ENCODE data around the gene PLPPR4. TPM values are rescaled to one million over a fixed set of nuclear protein-coding genes. Genes with fewer than 3 reads are reported as not detected.
"Not testable (repeated sequence)": the region's sequence is repeated elsewhere in the genome, so short reads cannot be mapped to it uniquely, and the experiment has no call there.

Gene PLPPR4
- total and polyA plus RNA-seq, 7 donors, result 0.31 to 1.9 (median 0.71) TPM; not detected in 2

GRCh38 chr1:99271249-99271648, 7.0 kb downstream of the PLPPR4 start:
- no peaks in the 10 kb centered on the region for H3K9me3 ChIP-seq
- H3K4me1 ChIP-seq, result no peaks in the 10 kb centered on the region
- intact Hi-C loops (cut with DNase I), result no loop called here

GRCh38 chr1:99277066-99277465, 12.8 kb downstream of the PLPPR4 start:
- intact Hi-C loops (cut with DNase I), result no loop called here
- TF ChIP-seq POLR2AphosphoS5 (IDR thresholded peaks at IDR 0.05) (no peak), POLR2A (IDR thresholded peaks at IDR 0.05) (no peak), EP300 (IDR thresholded peaks at IDR 0.05) (no peak), CTCF (IDR thresholded peaks at IDR 0.05) (no peak)
- H3K4me1 ChIP-seq, result no peaks in the 10 kb centered on the region
- H3K9me3 ChIP-seq, result no peaks in the 10 kb centered on the region
- WGBS, 2 donors, result 26 to 63% methylated on average over 1 of the region's 1 CpG
- H3K27ac ChIP-seq, result no peak overlapping the region
- no peak overlapping the region for H3K4me3 ChIP-seq
- H3K36me3 ChIP-seq, result no peaks in the 10 kb centered on the region
- no peaks in the 10 kb centered on the region for H3K27me3 ChIP-seq
- DNase-seq, result no peak

More at GRCh38 chr1:99271249-99271648, 7.0 kb downstream of the PLPPR4 start:
- Histone ChIP-seq H3K27ac (no peak overlapping the region), H3K36me3 (no peaks in the 10 kb centered on the region), H3K27me3 (no peaks in the 10 kb centered on the region), H3K4me3 (no peak overlapping the region)
- DNase-seq, result no peak
- TF ChIP-seq CTCF (IDR thresholded peaks at IDR 0.05) (no peak), POLR2A (IDR thresholded peaks at IDR 0.05) (no peak), EP300 (IDR thresholded peaks at IDR 0.05) (no peak)

- H3K9me3 ChIP-seq, result no peaks in the 10 kb centered on the region
- H3K27ac ChIP-seq, result no peak overlapping the region
- H3K27me3 ChIP-seq, result no peaks in the 10 kb centered on the region
- H3K36me3 ChIP-seq, result no peaks in the 10 kb centered on the region
- H3K4me3 ChIP-seq, result no peak overlapping the region
- no peak for DNase-seq
- intact Hi-C loops (cut with DNase I), result no loop called here
- no peaks in the 10 kb centered on the region for H3K4me1 ChIP-seq
- 56 to 58% methylated on average over 4 of the region's 4 CpGs for WGBS, 2 donors
- no peak for TF ChIP-seq CTCF (IDR thresholded peaks at IDR 0.05)
- no peak for TF ChIP-seq POLR2AphosphoS5 (IDR thresholded peaks at IDR 0.05)
- no peak for TF ChIP-seq EP300 (IDR thresholded peaks at IDR 0.05)
- no peak for TF ChIP-seq POLR2A (IDR thresholded peaks at IDR 0.05)
Measured at GRCh38 chr1:99279525-99279924, 15.2 kb downstream of the PLPPR4 start.

DNA sequence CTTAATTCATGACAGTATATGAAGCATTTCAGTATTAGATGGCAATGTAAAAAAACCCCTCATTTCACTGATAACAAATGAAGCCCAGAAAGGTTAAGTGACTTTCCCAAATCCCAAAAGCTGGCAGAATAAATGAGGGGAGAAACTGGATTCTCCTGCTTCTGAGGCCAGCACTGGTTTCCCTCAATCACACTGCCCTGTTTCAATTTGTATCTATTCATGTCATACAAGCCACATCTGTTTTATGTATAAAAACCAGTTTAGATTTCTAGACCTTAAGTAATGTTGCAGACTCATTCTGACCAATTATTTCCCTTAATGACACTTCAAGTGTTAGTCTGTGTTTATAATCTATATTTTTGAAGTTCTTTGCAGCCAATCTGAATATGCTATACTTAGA, 16.8 kb downstream of the PLPPR4 start:
- Histone ChIP-seq H3K27ac (no peak overlapping the region), H3K9me3 (no peaks in the 10 kb centered on the region), H3K36me3 (no peaks in the 10 kb centered on the region), H3K4me3 (no peak overlapping the region), H3K4me1 (no peaks in the 10 kb centered on the region), H3K27me3 (no peaks in the 10 kb centered on the region)
- no peak for DNase-seq
- intact Hi-C loops (cut with DNase I), result no loop called here
- TF ChIP-seq POLR2AphosphoS5 (IDR thresholded peaks at IDR 0.05), result no peak
- TF ChIP-seq CTCF (IDR thresholded peaks at IDR 0.05), result no peak
- no peak for TF ChIP-seq POLR2A (IDR thresholded peaks at IDR 0.05)
- no peak for TF ChIP-seq EP300 (IDR thresholded peaks at IDR 0.05)

DNA sequence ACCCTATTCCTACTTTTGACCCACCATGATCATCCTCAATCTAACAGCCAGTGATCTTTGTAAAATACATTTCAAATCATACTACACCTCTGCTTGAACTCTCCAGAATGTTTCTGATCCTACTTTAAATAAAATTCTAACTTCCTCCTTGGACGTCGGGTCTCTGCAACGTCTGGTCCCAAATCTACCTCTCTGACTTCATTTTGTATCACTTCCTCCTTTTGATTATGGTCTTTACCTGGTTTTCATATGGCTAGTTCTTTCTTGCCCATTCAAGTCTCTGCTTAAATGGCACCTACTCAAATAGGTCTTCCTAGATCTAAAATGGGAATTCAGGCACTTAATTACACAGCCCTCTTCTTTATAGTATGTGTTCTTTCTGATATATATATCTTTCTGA, 18.2 kb downstream of the PLPPR4 start:
- Histone ChIP-seq H3K27me3 (no peaks in the 10 kb centered on the region), H3K27ac (no peak overlapping the region), H3K4me1 (no peaks in the 10 kb centered on the region), H3K9me3 (no peaks in the 10 kb centered on the region), H3K4me3 (no peak overlapping the region), H3K36me3 (no peaks in the 10 kb centered on the region)
- WGBS, 2 donors, result 45 to 48% methylated on average over 3 of the region's 3 CpGs
- TF ChIP-seq CTCF (IDR thresholded peaks at IDR 0.05), result no peak
- no peak for TF ChIP-seq EP300 (IDR thresholded peaks at IDR 0.05)
- no peak for TF ChIP-seq POLR2AphosphoS5 (IDR thresholded peaks at IDR 0.05)
- TF ChIP-seq POLR2A (IDR thresholded peaks at IDR 0.05), result no peak
- intact Hi-C loops (cut with DNase I), result no loop called here
- no peak for DNase-seq

DNA sequence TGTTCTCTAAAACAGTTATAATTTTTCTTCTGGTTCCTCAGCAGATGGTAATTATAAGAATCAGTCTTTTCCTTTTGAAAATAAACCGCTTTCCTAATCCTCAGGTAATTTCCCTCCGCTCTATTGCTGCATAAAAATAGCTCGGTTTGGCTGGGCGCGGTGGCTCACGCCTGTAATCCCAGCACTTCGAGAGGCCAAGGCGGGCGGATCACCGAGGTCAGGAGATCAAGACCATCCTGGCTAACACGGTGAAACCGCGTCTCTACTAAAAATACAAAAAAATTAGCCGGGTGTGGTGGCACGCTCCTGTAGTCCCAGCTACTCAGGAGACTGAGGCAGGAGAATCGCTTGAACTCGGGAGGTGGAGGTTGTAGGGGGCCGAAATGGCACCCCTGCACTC, 19.2 kb downstream of the PLPPR4 start:
- H3K36me3 ChIP-seq; H3K4me1 ChIP-seq; intact Hi-C loops (cut with DNase I); H3K9me3 ChIP-seq; H3K4me3 ChIP-seq; DNase-seq; H3K27ac ChIP-seq; H3K27me3 ChIP-seq: not testable (repeated sequence)
- 89 to 91% methylated on average over 18 of the region's 18 CpGs for WGBS, 2 donors
